Stimulated activated naive CD8-positive, alpha-beta T cell treated with anti-CD3 and anti-CD28 coated beads, Interleukin-15, amount 100 ng/mL, for 72 hours (primary cell): ENCODE measurements around the gene RUBCNL.
"Not testable (repeated sequence)": the region's sequence is repeated elsewhere in the genome, so short reads cannot be mapped to it uniquely, and the experiment has no call there.

Experiments
- ATAC-seq: fragments of 150-1000 bp; cut with Tn5 transposase; 2 replicates; pipeline ENCODE4 v1.10.0; 2021; ENCODE audit warnings: mild to moderate bottlenecking, moderate library complexity
- DNase-seq, 2 donors: peaks; one replicate each; pipeline ENCODE4 v3.0.0; 2021 to 2022
- H3K27ac Mint-ChIP-seq, 2 donors: one replicate each; pipeline ENCODE4 v1.8.0; 2022; ENCODE audit warnings: mild to moderate bottlenecking in 2 of 2, mixed read lengths in 2 of 2, moderate library complexity in 2 of 2
- H3K27me3 Mint-ChIP-seq: one replicate; pipeline ENCODE4 v1.8.0; 2022; ENCODE audit warnings: mixed read lengths
- H3K4me1 Mint-ChIP-seq: one replicate; pipeline ENCODE4 v1.8.0; 2022; ENCODE audit warnings: mild to moderate bottlenecking, mixed read lengths
- H3K4me3 Mint-ChIP-seq, 2 donors: one replicate each; pipeline ENCODE4 v1.8.0; 2022; ENCODE audit warnings: mild to moderate bottlenecking in 2 of 2, mixed read lengths in 2 of 2, moderate library complexity in 1 of 2
- H3K9me3 Mint-ChIP-seq, 2 donors: one replicate each; pipeline ENCODE4 v1.8.0; 2022; ENCODE audit warnings: mixed read lengths in 2 of 2

Gene RUBCNL, protein sequence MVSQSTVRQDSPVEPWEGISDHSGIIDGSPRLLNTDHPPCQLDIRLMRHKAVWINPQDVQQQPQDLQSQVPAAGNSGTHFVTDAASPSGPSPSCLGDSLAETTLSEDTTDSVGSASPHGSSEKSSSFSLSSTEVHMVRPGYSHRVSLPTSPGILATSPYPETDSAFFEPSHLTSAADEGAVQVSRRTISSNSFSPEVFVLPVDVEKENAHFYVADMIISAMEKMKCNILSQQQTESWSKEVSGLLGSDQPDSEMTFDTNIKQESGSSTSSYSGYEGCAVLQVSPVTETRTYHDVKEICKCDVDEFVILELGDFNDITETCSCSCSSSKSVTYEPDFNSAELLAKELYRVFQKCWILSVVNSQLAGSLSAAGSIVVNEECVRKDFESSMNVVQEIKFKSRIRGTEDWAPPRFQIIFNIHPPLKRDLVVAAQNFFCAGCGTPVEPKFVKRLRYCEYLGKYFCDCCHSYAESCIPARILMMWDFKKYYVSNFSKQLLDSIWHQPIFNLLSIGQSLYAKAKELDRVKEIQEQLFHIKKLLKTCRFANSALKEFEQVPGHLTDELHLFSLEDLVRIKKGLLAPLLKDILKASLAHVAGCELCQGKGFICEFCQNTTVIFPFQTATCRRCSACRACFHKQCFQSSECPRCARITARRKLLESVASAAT

DNA sequence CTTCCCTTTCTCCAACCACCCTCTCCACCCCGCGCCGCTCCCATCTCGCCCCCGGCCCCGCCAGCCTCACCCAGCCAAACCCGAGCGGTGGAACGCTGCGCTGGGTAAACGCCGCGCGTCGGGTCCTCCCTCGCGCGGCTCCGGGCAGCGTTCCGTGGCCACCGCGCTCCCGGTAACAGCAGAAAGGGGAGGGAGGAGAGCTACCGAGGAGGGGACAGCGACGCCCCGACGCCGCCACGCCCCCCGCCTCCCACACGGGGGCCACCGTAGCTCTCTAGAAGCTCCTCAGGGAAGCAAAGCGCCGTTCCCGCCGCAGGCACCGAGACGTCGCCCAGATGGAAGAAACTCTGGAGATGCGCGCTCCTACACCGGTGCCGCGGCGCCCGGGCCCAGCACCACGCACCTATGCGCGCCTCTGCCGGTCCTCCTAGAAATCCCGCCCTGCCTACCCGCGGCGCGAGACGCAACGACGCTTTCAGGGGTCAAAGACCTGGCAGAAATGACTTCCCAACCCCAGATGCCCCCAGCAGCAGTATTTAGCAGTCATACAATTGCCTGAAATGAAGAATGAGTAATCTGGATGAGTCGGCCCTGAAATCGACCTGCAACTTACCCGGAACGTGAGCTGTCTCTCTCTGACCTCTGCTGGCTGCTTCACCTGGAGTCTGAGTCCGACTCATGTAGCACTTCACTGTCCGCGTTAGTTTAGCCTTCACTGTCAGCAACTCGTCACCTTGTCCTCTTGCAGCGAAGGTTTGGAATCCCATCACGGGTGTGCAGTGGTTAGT, at the start of gene RUBCNL:
Gene RUBCNL (minus strand): TSS at position 189 of the 788 bp plus-strand sequence. CDS start 14,777 bp downstream, outside the sequence.
- Mint-ChIP-seq H3K9me3 (no peaks in the 10 kb centered on the region), H3K27me3 (peaks cover 46% of the 10 kb centered on the region), H3K4me3 (peak within 1 kb of the TSS; percentile 87 to 88), H3K27ac (peak within 1 kb of the TSS; percentile 90 to 93), H3K4me1 (peaks cover 46% of the 10 kb centered on the region)
- DNase-seq, result peak; percentile 40 to 63
- ATAC-seq, result peak; percentile 82

DNA sequence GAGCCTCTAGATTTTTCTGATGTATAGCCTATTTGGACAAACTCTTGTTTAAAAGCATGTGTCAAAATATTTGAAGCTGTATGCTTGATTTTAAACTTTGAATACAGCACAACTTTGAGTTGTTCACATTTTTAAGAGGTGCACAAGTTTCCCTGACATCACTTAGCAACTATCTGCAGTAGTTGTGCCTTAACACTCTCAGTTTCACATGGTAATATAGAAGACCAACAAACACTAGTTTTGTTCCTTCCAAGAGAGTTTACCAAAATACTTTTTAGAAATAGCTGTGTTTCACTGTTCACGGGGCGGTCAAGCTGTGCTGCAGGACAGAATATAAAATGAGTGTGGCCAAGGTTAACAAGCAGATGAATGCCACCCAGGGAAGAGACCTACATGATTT, 42.5 kb upstream of the RUBCNL start:
- H3K27me3 Mint-ChIP-seq, H3K27ac Mint-ChIP-seq, H3K4me1 Mint-ChIP-seq, H3K9me3 Mint-ChIP-seq, H3K4me3 Mint-ChIP-seq, DNase-seq, ATAC-seq: not testable (repeated sequence)

DNA sequence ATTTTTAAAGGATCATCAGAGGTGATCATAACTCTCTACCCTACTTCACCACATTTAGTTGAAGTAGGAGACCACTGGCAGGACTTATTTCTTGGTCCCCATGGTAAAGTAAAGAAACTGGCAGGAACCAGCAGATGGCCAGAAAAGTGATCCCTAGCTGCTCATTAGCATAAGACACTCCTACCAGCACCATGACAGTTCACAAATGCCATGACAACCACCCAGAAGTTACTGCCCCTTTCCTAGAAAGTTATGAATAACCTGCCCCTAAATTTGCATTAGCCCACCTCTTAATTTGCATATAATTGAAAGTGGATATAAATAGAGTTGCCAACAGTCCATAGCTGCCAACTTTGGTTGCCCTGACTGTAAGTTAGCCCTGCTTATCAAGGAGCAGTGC, 18.4 kb upstream of the RUBCNL start:
- Mint-ChIP-seq H3K9me3 (peaks cover 0 to 5% of the 10 kb centered on the region in 2 donors), H3K27ac (no peak overlapping the region), H3K27me3 (no peaks in the 10 kb centered on the region), H3K4me3 (no peak overlapping the region), H3K4me1 (peaks cover 12% of the 10 kb centered on the region)
- DNase-seq (no peak), ATAC-seq (no peak)

DNA sequence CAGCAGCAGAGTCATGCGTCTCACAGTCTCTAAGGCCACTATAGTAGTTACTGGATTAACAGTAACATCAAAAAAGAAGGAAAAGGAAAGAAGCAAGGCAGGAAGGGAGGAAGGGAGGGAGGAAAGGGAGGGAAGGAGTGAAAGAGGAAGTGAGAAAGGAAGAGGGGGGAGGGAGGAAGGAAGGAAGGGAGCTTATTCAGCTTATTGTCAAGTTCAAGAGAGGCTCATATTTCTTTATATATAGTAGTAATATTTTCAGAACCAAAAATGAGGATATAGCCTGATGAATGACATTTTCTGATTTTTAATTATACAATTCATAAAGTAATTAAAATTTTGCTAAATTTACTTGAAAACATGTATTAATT, 17.7 kb upstream of the RUBCNL start:
- Mint-ChIP-seq H3K27me3 (no peaks in the 10 kb centered on the region), H3K4me3 (no peak overlapping the region), H3K4me1 (peaks cover 12% of the 10 kb centered on the region), H3K9me3 (peaks cover 0 to 5% of the 10 kb centered on the region in 2 donors), H3K27ac (no peak overlapping the region)
- ATAC-seq, result no peak
- DNase-seq, result no peak

DNA sequence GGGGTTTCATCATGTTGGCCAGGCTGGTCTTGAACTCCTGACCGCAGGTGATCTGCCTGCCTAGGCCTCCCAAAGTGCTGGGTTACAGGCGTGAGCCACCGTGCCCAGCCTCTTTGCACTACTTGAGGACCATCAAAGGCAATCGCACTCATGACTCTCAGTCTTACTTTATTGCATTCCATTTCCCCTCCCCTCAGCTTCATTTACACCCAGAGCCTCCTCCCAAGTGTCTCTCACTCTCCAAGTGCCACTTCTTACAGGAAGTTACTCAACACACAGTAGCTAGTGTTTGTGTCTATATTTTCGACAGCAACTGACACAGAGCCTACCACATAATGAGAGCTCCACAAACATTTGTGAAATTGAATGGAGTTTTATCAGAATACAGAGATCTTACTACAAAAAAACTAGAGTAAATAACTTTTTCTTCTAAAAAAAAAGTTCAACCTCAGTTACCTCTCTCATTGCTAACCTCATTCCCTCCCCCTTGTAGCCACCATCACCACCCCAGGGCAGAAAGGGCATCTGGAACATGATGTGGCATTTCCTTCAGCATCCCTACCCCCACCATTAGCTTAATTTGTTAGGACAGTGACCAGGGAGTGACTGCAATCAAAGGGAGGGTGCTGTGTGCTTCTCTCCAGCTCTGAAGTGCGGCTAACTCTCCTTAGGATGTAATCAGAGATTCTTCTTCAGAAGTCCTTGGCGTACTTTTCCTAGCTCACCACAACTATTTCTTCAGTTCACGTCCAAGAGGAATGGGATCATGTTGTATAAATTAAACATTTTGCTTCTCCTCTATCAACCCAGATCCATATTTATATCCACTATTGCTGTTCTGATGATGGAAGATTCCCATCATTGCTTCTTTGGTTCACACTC, 17.0 kb upstream of the RUBCNL start:
- H3K27ac Mint-ChIP-seq, result peak overlapping the region in 1 of 2 donors; percentile 12
- no peaks in the 10 kb centered on the region for H3K27me3 Mint-ChIP-seq
- ATAC-seq (peak; percentile 55), DNase-seq (no peak)
- H3K4me1 Mint-ChIP-seq, result peaks cover 12% of the 10 kb centered on the region
- H3K4me3 Mint-ChIP-seq, result no peak overlapping the region
- H3K9me3 Mint-ChIP-seq, result peaks cover 0 to 5% of the 10 kb centered on the region in 2 donors

DNA sequence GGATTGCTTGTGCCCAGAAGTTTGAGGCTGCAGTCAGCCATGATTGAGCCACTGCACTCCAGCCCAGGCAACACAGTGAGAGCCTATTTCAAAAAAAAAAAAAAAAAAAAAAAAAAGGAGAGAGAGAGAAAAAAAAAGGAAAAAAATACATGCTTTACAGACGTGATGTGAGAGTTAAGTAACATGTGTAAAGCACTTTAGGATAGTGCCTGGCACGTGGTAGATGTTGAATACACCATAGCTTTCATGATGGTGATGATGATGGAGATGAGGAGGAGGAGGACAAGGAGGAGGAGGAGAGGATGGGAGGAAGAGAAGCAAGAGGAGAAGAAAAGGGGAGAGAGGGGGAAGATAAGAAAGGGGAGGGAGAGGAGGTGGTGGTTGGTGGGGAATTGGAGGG, 15.1 kb upstream of the RUBCNL start:
- H3K4me1 Mint-ChIP-seq, result peaks cover 12% of the 10 kb centered on the region
- H3K27me3 Mint-ChIP-seq, result no peaks in the 10 kb centered on the region
- H3K4me3 Mint-ChIP-seq, result no peak overlapping the region
- no peak overlapping the region for H3K27ac Mint-ChIP-seq
- DNase-seq, result no peak
- no peak for ATAC-seq
- peaks cover 0 to 5% of the 10 kb centered on the region in 2 donors for H3K9me3 Mint-ChIP-seq

DNA sequence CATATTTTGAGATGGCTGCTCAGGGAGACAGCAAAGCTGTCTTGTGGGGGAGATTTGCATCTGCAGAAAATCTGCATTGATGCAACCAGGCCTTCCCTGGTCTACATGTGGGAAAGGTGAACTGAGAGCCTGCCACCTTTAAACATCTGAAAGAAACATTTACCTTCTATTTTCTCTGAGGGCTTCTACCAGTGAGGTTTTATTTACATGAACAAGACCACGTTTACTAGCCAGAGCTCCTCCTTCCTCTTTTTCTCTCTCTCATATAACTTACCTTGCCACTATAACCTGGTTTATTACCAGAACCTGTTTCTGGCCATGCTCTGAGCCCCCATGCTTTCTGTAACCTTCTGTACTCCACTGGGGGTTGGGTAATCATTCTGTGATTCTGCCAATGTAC, 14.4 kb upstream of the RUBCNL start:
- ATAC-seq, result no peak
- Mint-ChIP-seq H3K27ac (peak overlapping the region in 1 of 2 donors; percentile 15), H3K4me3 (no peak overlapping the region), H3K27me3 (no peaks in the 10 kb centered on the region), H3K4me1 (peaks cover 12% of the 10 kb centered on the region), H3K9me3 (peaks cover 0 to 5% of the 10 kb centered on the region in 2 donors)
- no peak for DNase-seq

DNA sequence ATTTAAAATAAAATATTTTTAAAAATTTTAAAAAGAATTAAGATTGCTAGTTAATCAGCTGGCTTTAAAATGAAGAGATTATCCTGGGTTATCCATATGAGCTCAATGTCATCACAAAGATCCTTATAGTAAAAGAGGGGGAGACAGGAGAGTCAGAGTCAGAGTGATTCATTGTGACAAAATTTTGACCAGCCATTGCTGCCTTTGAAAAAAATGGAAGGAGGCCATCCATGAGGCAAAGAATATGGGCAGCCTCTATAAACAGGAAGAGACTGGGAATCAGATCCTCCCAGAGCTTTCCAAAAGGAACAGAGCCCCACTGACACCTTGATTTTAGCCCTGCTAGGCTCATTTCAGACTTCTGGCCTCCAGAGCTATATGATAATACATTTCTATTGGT, 9.3 kb upstream of the RUBCNL start:
- Mint-ChIP-seq H3K27ac (no peak overlapping the region), H3K4me1 (peaks cover 6% of the 10 kb centered on the region), H3K9me3 (no peaks in the 10 kb centered on the region), H3K27me3 (no peaks in the 10 kb centered on the region), H3K4me3 (no peak overlapping the region)
- DNase-seq, result no peak
- ATAC-seq, result no peak

DNA sequence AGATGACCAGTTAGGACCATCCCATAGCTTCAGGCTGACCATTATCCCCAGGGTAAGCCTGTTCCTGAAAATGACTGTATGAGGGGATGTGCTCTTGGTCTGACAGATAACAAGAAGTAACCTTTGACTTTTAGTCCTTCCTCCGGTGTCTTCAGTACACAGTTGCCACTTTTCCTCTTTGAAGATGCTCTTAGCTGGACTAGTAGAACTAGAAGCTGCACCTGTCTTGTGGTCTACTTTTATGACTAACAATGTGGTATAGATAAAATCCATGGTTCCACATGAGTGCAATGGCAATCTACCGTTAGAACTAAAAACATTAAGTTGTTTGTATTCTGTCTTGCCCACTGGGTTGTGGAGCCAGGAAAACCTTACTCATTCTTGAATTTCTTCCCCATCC, 5.9 kb upstream of the RUBCNL start:
- DNase-seq (no peak), ATAC-seq (peak; percentile 79)
- peaks cover 33% of the 10 kb centered on the region for H3K4me1 Mint-ChIP-seq
- H3K4me3 Mint-ChIP-seq, result no peak overlapping the region
- no peaks in the 10 kb centered on the region for H3K9me3 Mint-ChIP-seq
- no peak overlapping the region for H3K27ac Mint-ChIP-seq
- peaks cover 1% of the 10 kb centered on the region for H3K27me3 Mint-ChIP-seq

DNA sequence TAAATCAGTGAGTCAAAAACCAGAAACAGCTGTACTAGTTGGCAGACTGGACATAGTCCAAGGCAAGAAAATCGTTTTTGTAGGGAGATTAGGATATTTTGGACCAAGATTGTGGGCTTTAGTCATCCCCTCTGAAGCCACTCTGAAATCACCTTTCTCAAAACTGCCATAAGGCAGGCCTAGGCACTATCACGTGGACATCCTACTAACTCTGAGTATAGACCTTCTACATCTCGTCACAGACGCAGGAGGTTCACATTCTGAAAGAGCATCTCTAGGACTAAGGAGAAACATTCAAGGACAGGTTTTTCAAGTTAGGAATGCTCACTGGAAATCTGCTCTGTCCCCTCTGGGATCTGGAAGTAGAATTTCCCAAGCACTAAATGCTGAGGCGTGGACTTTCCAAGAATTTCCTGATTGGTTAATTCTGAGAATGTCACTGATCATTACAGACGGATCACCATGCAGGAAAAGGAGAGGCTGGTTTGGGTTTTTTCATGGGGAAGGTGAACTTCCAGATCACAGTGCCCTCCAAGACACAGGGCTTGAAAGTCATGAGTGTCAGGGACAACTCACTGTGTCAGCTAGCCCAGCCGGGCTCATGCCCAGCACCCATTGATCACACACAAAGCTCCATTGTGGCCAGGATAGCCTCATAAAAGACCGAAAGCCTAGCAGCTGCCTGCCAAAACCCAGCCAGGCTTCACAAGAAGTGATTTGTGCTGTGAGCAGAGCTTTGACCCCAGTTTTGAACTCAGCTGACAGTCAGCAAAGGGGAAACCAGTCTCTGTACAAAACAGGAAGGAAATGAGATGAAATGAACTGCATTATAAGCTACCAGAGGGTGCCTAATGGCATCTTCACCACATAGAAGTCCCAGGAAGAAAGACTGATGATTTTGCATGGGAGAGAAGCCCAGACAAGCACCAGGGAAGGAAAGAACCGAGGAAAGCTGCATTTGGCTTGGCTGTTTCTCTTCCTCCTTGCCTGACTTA, 2.7 kb upstream of the RUBCNL start:
- peak; percentile 39 for ATAC-seq
- peaks cover 53% of the 10 kb centered on the region for H3K4me1 Mint-ChIP-seq
- no peaks in the 10 kb centered on the region for H3K9me3 Mint-ChIP-seq
- peak overlapping the region; percentile 53 to 67 for H3K27ac Mint-ChIP-seq
- H3K27me3 Mint-ChIP-seq, result peaks cover 33% of the 10 kb centered on the region
- DNase-seq, result peak in 1 of 2 donors; percentile 10
- no peak overlapping the region for H3K4me3 Mint-ChIP-seq

DNA sequence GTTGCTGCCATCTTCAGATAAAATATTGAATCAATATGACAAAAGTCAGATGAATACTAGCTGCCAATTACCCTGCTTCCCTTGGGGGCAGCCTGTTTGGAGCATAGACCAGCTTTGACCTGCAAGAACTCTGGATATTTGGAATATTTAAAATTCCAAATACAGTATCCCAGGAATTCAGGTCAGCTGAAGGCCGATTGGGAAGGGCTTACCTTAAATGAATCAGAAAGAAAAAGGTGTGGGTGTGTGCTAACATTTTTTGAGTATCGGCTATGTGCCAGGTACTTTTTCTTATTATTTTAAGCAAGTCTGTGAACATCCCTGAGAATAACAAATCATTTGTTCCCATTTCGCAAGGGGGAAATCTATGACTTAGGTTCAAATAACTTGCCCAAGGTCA, 1.8 kb upstream of the RUBCNL start:
- Mint-ChIP-seq H3K27ac (no peak overlapping the region), H3K4me1 (peaks cover 53% of the 10 kb centered on the region), H3K27me3 (peaks cover 36% of the 10 kb centered on the region), H3K4me3 (no peak overlapping the region), H3K9me3 (no peaks in the 10 kb centered on the region)
- DNase-seq (no peak), ATAC-seq (no peak)

DNA sequence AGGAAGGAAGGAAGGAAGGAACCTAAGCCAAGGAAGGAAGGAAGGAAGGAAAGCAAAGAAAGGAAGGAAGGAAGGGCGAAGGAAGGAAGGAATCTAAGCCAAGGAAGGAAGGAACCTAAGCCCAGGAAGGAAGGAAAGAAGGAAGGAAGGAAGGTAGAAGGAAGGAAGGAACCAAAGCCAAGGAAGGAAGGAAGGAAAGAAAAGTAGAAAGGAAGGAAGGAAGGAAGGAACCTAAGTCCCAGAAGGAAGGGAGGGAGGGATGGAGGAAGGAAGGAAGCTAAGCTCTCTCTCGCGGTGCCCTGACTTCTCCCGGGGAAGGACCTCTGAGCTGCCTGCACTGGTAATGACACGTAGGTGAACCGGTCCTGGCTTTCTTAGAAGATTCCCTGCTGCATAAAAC, 1.3 kb upstream of the RUBCNL start:
- no peak overlapping the region for H3K27ac Mint-ChIP-seq
- H3K4me1 Mint-ChIP-seq, result peaks cover 53% of the 10 kb centered on the region
- ATAC-seq, result no peak
- H3K9me3 Mint-ChIP-seq, result no peaks in the 10 kb centered on the region
- DNase-seq, result no peak
- H3K4me3 Mint-ChIP-seq, result no peak overlapping the region
- peaks cover 42% of the 10 kb centered on the region for H3K27me3 Mint-ChIP-seq

DNA sequence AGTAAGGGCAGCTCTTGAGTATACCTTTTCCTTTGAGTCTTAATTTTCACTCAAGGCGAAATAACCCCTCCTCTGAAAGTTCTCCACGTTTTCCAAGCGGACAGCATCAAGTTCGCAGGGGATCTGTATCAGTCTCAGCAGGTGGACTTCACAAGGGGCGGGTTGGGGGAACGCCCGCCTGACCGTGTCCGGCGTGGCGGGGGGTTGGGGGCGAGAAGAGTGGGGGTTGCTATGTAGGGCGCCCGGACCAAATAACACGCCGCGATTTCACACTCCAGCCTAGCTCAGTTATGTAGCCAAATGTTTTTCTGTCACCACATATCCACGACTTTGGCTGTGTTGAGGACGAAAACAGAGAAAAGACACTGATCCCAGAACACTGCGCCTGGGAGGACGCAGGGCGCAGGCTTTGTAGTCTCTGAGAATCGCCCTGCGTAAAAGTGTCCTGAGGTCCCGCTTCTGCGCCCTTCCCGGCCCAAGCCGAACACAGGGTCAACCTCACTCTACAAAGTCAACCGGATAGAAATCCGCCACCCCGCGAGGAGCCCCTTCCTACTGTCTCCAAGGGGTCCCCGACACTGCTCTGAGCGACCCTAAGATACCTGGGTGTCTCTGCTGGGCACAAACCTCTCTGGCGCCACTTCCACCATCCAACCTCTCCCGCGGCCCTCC, 524 bp downstream of the RUBCNL start:
- peaks cover 46% of the 10 kb centered on the region for H3K4me1 Mint-ChIP-seq
- no peak overlapping the region for H3K27ac Mint-ChIP-seq
- peak overlapping the region; percentile 87 to 88 for H3K4me3 Mint-ChIP-seq
- DNase-seq, result peak in 1 of 2 donors; percentile 16
- no peaks in the 10 kb centered on the region for H3K9me3 Mint-ChIP-seq
- ATAC-seq, result no peak
- H3K27me3 Mint-ChIP-seq, result peaks cover 46% of the 10 kb centered on the region
